ENCODE data around the gene TPMT. TPM values are rescaled to one million over a fixed set of nuclear protein-coding genes. Genes with fewer than 3 reads are reported as not detected.

The TPMT gene
- total and polyA plus RNA-seq, 2 of the 13 experiments (the other 11 are each of a cell fraction or from before 2014, with no cell fraction given), result 11.1 to 22.8 TPM

DNA sequence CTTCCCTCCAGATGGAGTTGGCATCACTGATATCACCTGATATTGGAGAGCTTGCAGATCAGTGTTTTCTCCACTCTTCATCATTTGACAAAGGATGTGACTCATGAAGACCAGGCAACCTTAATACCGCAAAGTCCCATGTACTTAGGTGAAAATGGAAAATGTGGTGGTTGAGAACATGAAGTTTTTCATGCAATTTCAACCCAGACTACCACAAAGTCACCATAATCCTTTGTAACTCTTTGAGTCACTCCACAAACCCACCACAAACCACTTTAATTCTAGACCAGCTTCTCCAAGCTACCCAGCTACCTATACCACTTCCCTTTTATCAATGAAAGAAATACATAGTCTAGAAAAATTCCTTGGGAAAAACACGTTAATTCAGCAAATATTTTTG lies 39.5 kb downstream of the TPMT start:
- H3K9ac ChIP-seq (ENCODE audit: insufficient read depth, low read depth, low read length), result no peak overlapping the region
- H3K4me2 ChIP-seq (ENCODE audit: low read depth, low read length), result no peak overlapping the region
- in situ Hi-C loops (cut with HindIII; ENCODE audit: extremely low pct_ligation_motif_present, low pct_unique_long_range_greater_than_20kb), result no loop called here
- H3K27ac ChIP-seq (ENCODE audit: extremely low read length, insufficient read depth, low read length), result no peak overlapping the region
- no peaks in the 10 kb centered on the region for H3K36me3 ChIP-seq (replicated peaks in 1 of 2; ENCODE audit: control insufficient read depth in 1 of 2, insufficient read depth in 2 of 2, low read length in 2 of 2)
- no TSS peak for BruUV-seq (replicated peaks)
- H3K27me3 ChIP-seq (ENCODE audit: control insufficient read depth in 1 of 2, insufficient read depth in 2 of 2, low read length in 2 of 2), result no peaks in the 10 kb centered on the region
- no peaks in the 10 kb centered on the region for H4K20me1 ChIP-seq (ENCODE audit: insufficient read depth, low read length)
- ATAC-seq, result no peak
- H3K4me3 ChIP-seq (replicated peaks in 1 of 3; ENCODE audit: insufficient read depth in 1 of 3, low read depth in 2 of 3, low read length in 3 of 3), result no peak overlapping the region
- 32% methylated on average over 2 of the region's 2 CpGs for WGBS (ENCODE audit: low lambda C conversion rate)
- H3K9me3 ChIP-seq (ENCODE audit: low read length), result no peaks in the 10 kb centered on the region
- no peak for FAIRE-seq
- no peak for DNase-seq (ENCODE audit: low spot score)
- CTCF ChIA-PET (ENCODE audit: low intra/inter-chr PET ratio, low total read pairs), result no interaction called here
- TF ChIP-seq, protein P1, sequence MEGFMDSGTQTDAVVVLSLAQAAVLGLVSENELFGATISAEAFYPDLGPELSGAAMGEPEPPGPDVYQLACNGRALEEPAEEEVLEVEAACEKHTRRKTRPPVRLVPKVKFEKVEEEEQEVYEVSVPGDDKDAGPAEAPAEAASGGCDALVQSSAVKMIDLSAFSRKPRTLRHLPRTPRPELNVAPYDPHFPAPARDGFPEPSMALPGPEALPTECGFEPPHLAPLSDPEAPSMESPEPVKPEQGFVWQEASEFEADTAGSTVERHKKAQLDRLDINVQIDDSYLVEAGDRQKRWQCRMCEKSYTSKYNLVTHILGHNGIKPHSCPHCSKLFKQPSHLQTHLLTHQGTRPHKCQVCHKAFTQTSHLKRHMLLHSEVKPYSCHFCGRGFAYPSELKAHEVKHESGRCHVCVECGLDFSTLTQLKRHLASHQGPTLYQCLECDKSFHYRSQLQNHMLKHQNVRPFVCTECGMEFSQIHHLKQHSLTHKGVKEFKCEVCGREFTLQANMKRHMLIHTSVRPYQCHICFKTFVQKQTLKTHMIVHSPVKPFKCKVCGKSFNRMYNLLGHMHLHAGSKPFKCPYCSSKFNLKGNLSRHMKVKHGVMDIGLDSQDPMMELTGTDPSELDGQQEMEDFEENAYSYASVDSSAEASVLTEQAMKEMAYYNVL (CRISPR knock-in tag; IDR thresholded peaks at IDR 0.05; ENCODE audit: borderline replicate concordance), result no peak
- no peak for TF ChIP-seq GMEB2 (CRISPR knock-in tag; IDR thresholded peaks at IDR 0.05; ENCODE audit: low read depth)
- TF ChIP-seq, protein P2, sequence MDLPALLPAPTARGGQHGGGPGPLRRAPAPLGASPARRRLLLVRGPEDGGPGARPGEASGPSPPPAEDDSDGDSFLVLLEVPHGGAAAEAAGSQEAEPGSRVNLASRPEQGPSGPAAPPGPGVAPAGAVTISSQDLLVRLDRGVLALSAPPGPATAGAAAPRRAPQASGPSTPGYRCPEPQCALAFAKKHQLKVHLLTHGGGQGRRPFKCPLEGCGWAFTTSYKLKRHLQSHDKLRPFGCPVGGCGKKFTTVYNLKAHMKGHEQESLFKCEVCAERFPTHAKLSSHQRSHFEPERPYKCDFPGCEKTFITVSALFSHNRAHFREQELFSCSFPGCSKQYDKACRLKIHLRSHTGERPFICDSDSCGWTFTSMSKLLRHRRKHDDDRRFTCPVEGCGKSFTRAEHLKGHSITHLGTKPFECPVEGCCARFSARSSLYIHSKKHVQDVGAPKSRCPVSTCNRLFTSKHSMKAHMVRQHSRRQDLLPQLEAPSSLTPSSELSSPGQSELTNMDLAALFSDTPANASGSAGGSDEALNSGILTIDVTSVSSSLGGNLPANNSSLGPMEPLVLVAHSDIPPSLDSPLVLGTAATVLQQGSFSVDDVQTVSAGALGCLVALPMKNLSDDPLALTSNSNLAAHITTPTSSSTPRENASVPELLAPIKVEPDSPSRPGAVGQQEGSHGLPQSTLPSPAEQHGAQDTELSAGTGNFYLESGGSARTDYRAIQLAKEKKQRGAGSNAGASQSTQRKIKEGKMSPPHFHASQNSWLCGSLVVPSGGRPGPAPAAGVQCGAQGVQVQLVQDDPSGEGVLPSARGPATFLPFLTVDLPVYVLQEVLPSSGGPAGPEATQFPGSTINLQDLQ (CRISPR knock-in tag; IDR thresholded peaks at IDR 0.05), result no peak
- TF ChIP-seq HOXA7 (CRISPR knock-in tag; IDR thresholded peaks at IDR 0.05), result no peak
- TF ChIP-seq, protein P3, sequence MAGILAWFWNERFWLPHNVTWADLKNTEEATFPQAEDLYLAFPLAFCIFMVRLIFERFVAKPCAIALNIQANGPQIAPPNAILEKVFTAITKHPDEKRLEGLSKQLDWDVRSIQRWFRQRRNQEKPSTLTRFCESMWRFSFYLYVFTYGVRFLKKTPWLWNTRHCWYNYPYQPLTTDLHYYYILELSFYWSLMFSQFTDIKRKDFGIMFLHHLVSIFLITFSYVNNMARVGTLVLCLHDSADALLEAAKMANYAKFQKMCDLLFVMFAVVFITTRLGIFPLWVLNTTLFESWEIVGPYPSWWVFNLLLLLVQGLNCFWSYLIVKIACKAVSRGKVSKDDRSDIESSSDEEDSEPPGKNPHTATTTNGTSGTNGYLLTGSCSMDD (CRISPR knock-in tag; IDR thresholded peaks at IDR 0.05), result no peak
- TF ChIP-seq MBD4 (IDR thresholded peaks at IDR 0.05; ENCODE audit: borderline replicate concordance, low read length), result no peak
- TF ChIP-seq, protein P4, sequence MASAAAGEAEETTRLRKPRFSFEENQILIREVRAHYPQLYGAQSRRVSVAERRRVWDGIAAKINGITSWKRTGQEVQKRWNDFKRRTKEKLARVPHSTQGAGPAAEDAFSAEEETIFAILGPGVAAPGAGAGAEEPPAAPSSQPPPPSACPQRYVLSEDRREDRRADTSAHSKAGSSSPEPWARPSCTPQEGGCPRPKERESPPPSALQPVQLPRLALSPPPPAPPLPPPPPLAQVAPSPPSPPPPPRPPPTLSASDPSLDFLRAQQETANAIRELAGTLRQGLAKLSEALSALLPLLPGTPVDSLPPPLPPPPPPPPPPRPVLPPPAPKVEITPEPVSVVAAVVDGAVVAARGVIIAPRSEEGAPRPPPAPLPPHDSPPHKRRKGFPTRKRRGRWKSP (CRISPR knock-in tag; IDR thresholded peaks at IDR 0.05), result no peak
- POLR2A ChIA-PET, result no interaction called here
- H3K4me1 ChIP-seq (ENCODE audit: insufficient read depth, low read length), result peaks cover 9% of the 10 kb centered on the region; the same call in 1 of the 2 replicates
- H3K79me2 ChIP-seq (ENCODE audit: insufficient read depth, low read length), result no peaks in the 10 kb centered on the region
- intact Hi-C loops (cut with micrococcal nuclease; ENCODE audit: unreplicated experiment), result no loop called here
- no peak overlapping the region for H2AFZ ChIP-seq (ENCODE audit: low read length)

All from HepG2 (cell line).